Hepatocyte (in vitro differentiated cells): ENCODE results near the gene BBLN. TPM values are rescaled to one million over a fixed set of nuclear protein-coding genes. Genes with fewer than 3 reads are reported as not detected.

Source experiments
- DNase-seq: peaks from one replicate; pipeline ENCODE4 v3.0.0-alpha.2; 2016; ENCODE audit warnings: low spot score
- H2AFZ ChIP-seq: fragments of 200-600 bp; sonication (generic); 2 replicates; pipeline ENCODE4 v1.6.0; 2016; ENCODE audit warnings: antibody characterized with exemption, mild to moderate bottlenecking
- H3K27ac ChIP-seq: fragments of 200-600 bp; sonication (generic); 2 replicates; pipeline ENCODE4 v1.5.1; 2016; ENCODE audit warnings: mild to moderate bottlenecking
- H3K27me3 ChIP-seq: fragments of 200-600 bp; sonication (generic); 2 replicates; pipeline ENCODE4 v1.6.1; 2016
- H3K36me3 ChIP-seq: fragments of 200-600 bp; sonication (generic); replicated peaks from 2 replicates; pipeline ENCODE4 v1.5.1; 2016; ENCODE audit warnings: low read depth; ENCODE audit not compliant: insufficient read depth
- H3K4me1 ChIP-seq: fragments of 200-600 bp; sonication (generic); 2 replicates; pipeline ENCODE4 v1.5.1; 2016; ENCODE audit warnings: mild to moderate bottlenecking, moderate library complexity; ENCODE audit not compliant: insufficient read depth
- H3K4me2 ChIP-seq: fragments of 200-600 bp; sonication (generic); 2 replicates; pipeline ENCODE4 v1.6.0; 2016
- H3K4me3 ChIP-seq: fragments of 200-600 bp; sonication (generic); 2 replicates; pipeline ENCODE4 v1.5.1; 2016; ENCODE audit warnings: mild to moderate bottlenecking
- H3K79me2 ChIP-seq: fragments of 200-600 bp; sonication (generic); 2 replicates; pipeline ENCODE4 v1.6.0; 2017; ENCODE audit warnings: mild to moderate bottlenecking
- H3K9me2 ChIP-seq: fragments of 200-600 bp; sonication (generic); replicated peaks from 2 replicates; pipeline ENCODE4 v1.6.0; 2017; ENCODE audit warnings: mild to moderate bottlenecking; ENCODE audit not compliant: insufficient read depth
- H3K9me3 ChIP-seq: fragments of 200-600 bp; sonication (generic); 2 replicates; pipeline ENCODE4 v1.5.1; 2016; ENCODE audit warnings: low read depth, mild to moderate bottlenecking
- H4K20me1 ChIP-seq: fragments of 200-600 bp; sonication (generic); 2 replicates; pipeline ENCODE4 v1.6.0; 2016; ENCODE audit warnings: mild to moderate bottlenecking; ENCODE audit not compliant: insufficient read depth, poor library complexity, severe bottlenecking
- CTCF ChIP-seq: fragments of 200-600 bp; sonication (generic); IDR thresholded peaks from 2 replicates; pipeline ENCODE4 v1.5.1; 2016; ENCODE audit warnings: antibody characterized with exemption, mild to moderate bottlenecking; ENCODE audit not compliant: poor library complexity
- EZH2 ChIP-seq: fragments of 200-600 bp; sonication (generic); IDR thresholded peaks from 2 replicates; pipeline ENCODE4 v1.6.1; 2016; ENCODE audit warnings: antibody characterized with exemption, mild to moderate bottlenecking, borderline replicate concordance
- EZH2phosphoT487 ChIP-seq: fragments of 200-600 bp; sonication (generic); IDR thresholded peaks from one replicate; pipeline ENCODE4 v1.6.1; 2018; ENCODE audit warnings: antibody characterized with exemption, mild to moderate bottlenecking, low read depth, moderate library complexity; ENCODE audit not compliant: unreplicated experiment, severe bottlenecking
- WGBS: methylation state at CpG from one replicate; pipeline ENCODE4 v1.1.6; 2016; ENCODE audit warnings: low lambda C conversion rate; ENCODE audit errors: missing lambda C conversion rate; 5-methylcytosine and 5-hydroxymethylcytosine counted together
- polyA plus RNA-seq: library from polyadenylated mRNA; unstranded; fragments of >200 nt; fragmentation: Nextera tagmentation; extraction: Ambion mirVana; gene quantifications from 2 replicates; pipeline ENCODE4 v1.2.1, GENCODE V29; 2016
- total RNA-seq: library from RNA; depleted of rRNA; stranded (reverse); fragments of >200 nt; gene quantifications from 2 replicates; pipeline ENCODE4 v1.2.3, GENCODE V29; 2014

BBLN gene
- total and polyA plus RNA-seq, 2 experiments from 2014 or later = 92.6 to 102 TPM

GRCh38 chr9:128191406-128192046 is 31.5 kb downstream of the BBLN start, which contains the start of gene CIZ1:
CIZ1 (minus strand) TSS chr9:128191572; CDS start chr9:128190857, 715 bp downstream.
- under 1% methylated on average over 41 of the region's 71 CpGs for WGBS

GRCh38 chr9:128192601-128193371 is 32.7 kb downstream of the BBLN start:
- TF ChIP-seq EZH2phosphoT487 (no peak), EZH2 (no peak), CTCF (no peak)
- H4K20me1 ChIP-seq = no peaks in the 10 kb centered on the region
- H3K27ac ChIP-seq = no peak overlapping the region
- H3K79me2 ChIP-seq = peaks cover 33% of the 10 kb centered on the region
- H3K4me3 ChIP-seq = no peak overlapping the region
- no peaks in the 10 kb centered on the region for H3K36me3 ChIP-seq
- H3K27me3 ChIP-seq = no peaks in the 10 kb centered on the region
- no peaks in the 10 kb centered on the region for H3K9me2 ChIP-seq
- peak overlapping the region; percentile 94 for H3K4me2 ChIP-seq
- H3K9me3 ChIP-seq = no peaks in the 10 kb centered on the region
- WGBS = 98% methylated on average over 56 of the region's 56 CpGs
- H3K4me1 ChIP-seq = peaks cover 9% of the 10 kb centered on the region
- DNase-seq = no peak
- no peak overlapping the region for H2AFZ ChIP-seq

More at GRCh38 chr9:128191406-128192046, 31.5 kb downstream of the BBLN start, which contains the start of gene CIZ1:
- H2AFZ ChIP-seq = peak within 1 kb of the TSS; percentile 99
- H3K4me3 ChIP-seq = peak within 1 kb of the TSS; percentile 73
- peak within 1 kb of the TSS; percentile 94 for H3K4me2 ChIP-seq
- no peaks in the 10 kb centered on the region for H3K9me2 ChIP-seq
- no peaks in the 10 kb centered on the region for H4K20me1 ChIP-seq
- peak; percentile 81 for TF ChIP-seq CTCF
- no peak for TF ChIP-seq EZH2phosphoT487
- H3K27ac ChIP-seq = peak within 1 kb of the TSS; percentile 81
- H3K36me3 ChIP-seq = no peaks in the 10 kb centered on the region
- H3K4me1 ChIP-seq = peaks cover 9% of the 10 kb centered on the region
- no peaks in the 10 kb centered on the region for H3K27me3 ChIP-seq
- peaks cover 39% of the 10 kb centered on the region for H3K79me2 ChIP-seq
- H3K9me3 ChIP-seq = no peaks in the 10 kb centered on the region
- DNase-seq = peak; percentile 93

GRCh38 chr9:128193469-128194096 is 33.5 kb downstream of the BBLN start:
- Histone ChIP-seq H3K9me3 (no peaks in the 10 kb centered on the region), H2AFZ (no peak overlapping the region), H3K4me1 (peaks cover 9% of the 10 kb centered on the region), H3K9me2 (no peaks in the 10 kb centered on the region), H3K4me2 (no peak overlapping the region), H3K27me3 (no peaks in the 10 kb centered on the region), H3K4me3 (no peak overlapping the region), H4K20me1 (no peaks in the 10 kb centered on the region), H3K27ac (no peak overlapping the region), H3K36me3 (no peaks in the 10 kb centered on the region), H3K79me2 (peaks cover 26% of the 10 kb centered on the region)
- 95% methylated on average over 14 of the region's 14 CpGs for WGBS
- TF ChIP-seq CTCF = no peak
- no peak for TF ChIP-seq EZH2
- TF ChIP-seq EZH2phosphoT487 = no peak
- DNase-seq = no peak
